LNCaP clone FGC (cell line): ENCODE results near the gene GGNBP2.

Experiments used
- DNase-seq: peaks from one replicate; pipeline ENCODE4 v3.0.0-alpha.2; 2011; ENCODE audit warnings: low read depth
- H3K4me3 ChIP-seq: 2 replicates; pipeline ENCODE4 v1.5.1; 2011; ENCODE audit warnings: mild to moderate bottlenecking, low read depth, low read length, control low read depth
- CTCF ChIP-seq: IDR thresholded peaks from 2 replicates; pipeline ENCODE4 v1.5.1; 2012; ENCODE audit warnings: mild to moderate bottlenecking; ENCODE audit not compliant: control insufficient read depth, insufficient read depth; ENCODE audit errors: extremely low read depth

Gene GGNBP2

GRCh38 chr17:36500745-36501225 lies 43.9 kb upstream of the GGNBP2 start:
- H3K4me3 ChIP-seq = no peak overlapping the region
- no peak for DNase-seq
- TF ChIP-seq CTCF = no peak

GRCh38 chr17:36501351-36501750 lies 43.4 kb upstream of the GGNBP2 start:
- no peak for DNase-seq
- H3K4me3 ChIP-seq = no peak overlapping the region
- no peak for TF ChIP-seq CTCF

GRCh38 chr17:36501963-36502362 lies 42.8 kb upstream of the GGNBP2 start:
- TF ChIP-seq CTCF = no peak
- no peak overlapping the region for H3K4me3 ChIP-seq
- DNase-seq = no peak

GRCh38 chr17:36503456-36504155 lies 41.1 kb upstream of the GGNBP2 start:
- no peak overlapping the region for H3K4me3 ChIP-seq
- no peak for TF ChIP-seq CTCF
- DNase-seq = no peak

GRCh38 chr17:36504156-36504545 lies 40.6 kb upstream of the GGNBP2 start:
- no peak overlapping the region for H3K4me3 ChIP-seq
- no peak for DNase-seq
- TF ChIP-seq CTCF = no peak

- TF ChIP-seq CTCF = no peak
- DNase-seq = no peak
- no peak overlapping the region for H3K4me3 ChIP-seq
Observed at GRCh38 chr17:36505171-36505570, 39.5 kb upstream of the GGNBP2 start.
